Activated B cell treated with CpG ODN at 0.5 μM for 24 hours (primary cell): ENCODE data around the gene CTNNA1. TPM values are rescaled to one million over a fixed set of nuclear protein-coding genes. Genes with fewer than 3 reads are reported as not detected.
"Not testable (repeated sequence)": the region's sequence is repeated elsewhere in the genome, so short reads cannot be mapped to it uniquely, and the experiment has no call there.

ENCODE experiments used
- ATAC-seq: fragments of 200-7000 bp; cut with Tn5 transposase; one replicate; pipeline ENCODE4 v1.10.0; 2021; ENCODE audit warnings: low read depth, mild to moderate bottlenecking, moderate library complexity
- CTCF ChIA-PET: fragments of 350-600 bp; sonication (Branson Sonifier 250); formaldehyde crosslinking; loops from one replicate; lab custom pipeline; 2021; ENCODE audit warnings: antibody characterized with exemption; lab: Charles Lee
- POLR2A ChIA-PET: fragments of 350-600 bp; sonication (Branson Sonifier 250); formaldehyde crosslinking; loops from one replicate; lab custom pipeline; 2021; ENCODE audit warnings: antibody characterized with exemption; lab: Charles Lee
- DNase-seq: peaks from one replicate; pipeline ENCODE4 v3.0.0; 2022
- H3K27ac Mint-ChIP-seq: one replicate; pipeline ENCODE4 v1.8.0; 2020; ENCODE audit warnings: mixed read lengths
- H3K27me3 Mint-ChIP-seq: one replicate; pipeline ENCODE4 v1.8.0; 2021; ENCODE audit warnings: mixed read lengths
- H3K36me3 Mint-ChIP-seq: one replicate; pipeline ENCODE4 v1.8.0; 2021; ENCODE audit warnings: low read depth, mixed read lengths
- H3K4me1 Mint-ChIP-seq: one replicate; pipeline ENCODE4 v1.8.0; 2021; ENCODE audit warnings: mixed read lengths
- H3K4me3 Mint-ChIP-seq: one replicate; pipeline ENCODE4 v1.8.0; 2020; ENCODE audit warnings: mild to moderate bottlenecking, mixed read lengths
- H3K9me3 Mint-ChIP-seq: one replicate; pipeline ENCODE4 v1.8.0; 2020; ENCODE audit warnings: mixed read lengths
- intact Hi-C: fragments of 100-400 bp; cut with micrococcal nuclease; formaldehyde crosslinking; loops from one replicate; pipeline ENCODE4 v1.15.1; 2024
- total RNA-seq: library from RNA; stranded (reverse); gene quantifications from 2 replicates; pipeline ENCODE4 v1.2.3, GENCODE V29; 2022
- TF ChIP-seq, protein P1 (sequence below): fragments of 200-600 bp; IDR thresholded peaks from one replicate; pipeline ENCODE4 v1.8.0; 2022; ENCODE audit warnings: antibody characterized with exemption, mild to moderate bottlenecking

Gene CTNNA1
- total RNA-seq, 1 donor from 2014 or later, result 76.0 TPM

DNA sequence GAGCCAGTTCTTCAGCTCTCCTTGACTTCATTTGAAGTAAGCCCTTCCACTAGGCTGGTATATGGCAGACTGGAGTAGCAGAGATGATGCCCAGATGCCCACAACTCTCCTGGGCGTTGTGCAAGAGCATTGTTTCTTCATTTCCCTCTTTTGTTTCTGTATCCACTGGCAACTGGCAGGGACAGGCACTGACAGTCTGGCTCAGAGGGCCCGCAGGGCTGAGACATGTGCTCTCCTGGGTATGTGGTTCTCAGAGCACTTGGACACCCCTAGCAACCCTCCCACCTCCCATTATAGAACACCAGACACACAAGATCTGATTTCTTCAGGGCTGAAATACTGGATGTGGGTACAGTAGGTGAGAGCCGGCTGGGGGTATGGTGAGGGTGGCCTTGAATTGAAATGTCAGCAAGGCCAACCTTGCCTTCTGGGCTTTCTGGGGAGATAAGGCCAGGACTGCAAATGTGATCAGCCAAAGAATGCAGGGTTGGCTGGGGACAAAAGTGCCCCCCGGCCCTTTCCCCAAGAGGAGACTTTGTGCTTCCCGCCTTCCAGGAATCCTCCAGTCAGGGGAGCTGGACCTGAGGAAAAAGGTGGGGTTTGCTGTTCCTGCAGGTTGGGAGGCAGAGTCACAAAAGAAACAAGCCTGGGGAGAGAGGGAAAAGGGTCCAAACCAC, 28.6 kb upstream of the CTNNA1 start:
- Mint-ChIP-seq H3K4me3 (no peak overlapping the region), H3K27ac (no peak overlapping the region), H3K27me3 (peaks cover 1% of the 10 kb centered on the region), H3K9me3 (no peaks in the 10 kb centered on the region), H3K4me1 (peaks cover 7% of the 10 kb centered on the region), H3K36me3 (no peaks in the 10 kb centered on the region)
- ATAC-seq, result no peak
- ChIA-PET CTCF (no interaction called here), POLR2A (no interaction called here)
- no peak for DNase-seq
- intact Hi-C loops, result no loop called here
- TF ChIP-seq, protein P1, sequence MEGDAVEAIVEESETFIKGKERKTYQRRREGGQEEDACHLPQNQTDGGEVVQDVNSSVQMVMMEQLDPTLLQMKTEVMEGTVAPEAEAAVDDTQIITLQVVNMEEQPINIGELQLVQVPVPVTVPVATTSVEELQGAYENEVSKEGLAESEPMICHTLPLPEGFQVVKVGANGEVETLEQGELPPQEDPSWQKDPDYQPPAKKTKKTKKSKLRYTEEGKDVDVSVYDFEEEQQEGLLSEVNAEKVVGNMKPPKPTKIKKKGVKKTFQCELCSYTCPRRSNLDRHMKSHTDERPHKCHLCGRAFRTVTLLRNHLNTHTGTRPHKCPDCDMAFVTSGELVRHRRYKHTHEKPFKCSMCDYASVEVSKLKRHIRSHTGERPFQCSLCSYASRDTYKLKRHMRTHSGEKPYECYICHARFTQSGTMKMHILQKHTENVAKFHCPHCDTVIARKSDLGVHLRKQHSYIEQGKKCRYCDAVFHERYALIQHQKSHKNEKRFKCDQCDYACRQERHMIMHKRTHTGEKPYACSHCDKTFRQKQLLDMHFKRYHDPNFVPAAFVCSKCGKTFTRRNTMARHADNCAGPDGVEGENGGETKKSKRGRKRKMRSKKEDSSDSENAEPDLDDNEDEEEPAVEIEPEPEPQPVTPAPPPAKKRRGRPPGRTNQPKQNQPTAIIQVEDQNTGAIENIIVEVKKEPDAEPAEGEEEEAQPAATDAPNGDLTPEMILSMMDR, result no peak

DNA sequence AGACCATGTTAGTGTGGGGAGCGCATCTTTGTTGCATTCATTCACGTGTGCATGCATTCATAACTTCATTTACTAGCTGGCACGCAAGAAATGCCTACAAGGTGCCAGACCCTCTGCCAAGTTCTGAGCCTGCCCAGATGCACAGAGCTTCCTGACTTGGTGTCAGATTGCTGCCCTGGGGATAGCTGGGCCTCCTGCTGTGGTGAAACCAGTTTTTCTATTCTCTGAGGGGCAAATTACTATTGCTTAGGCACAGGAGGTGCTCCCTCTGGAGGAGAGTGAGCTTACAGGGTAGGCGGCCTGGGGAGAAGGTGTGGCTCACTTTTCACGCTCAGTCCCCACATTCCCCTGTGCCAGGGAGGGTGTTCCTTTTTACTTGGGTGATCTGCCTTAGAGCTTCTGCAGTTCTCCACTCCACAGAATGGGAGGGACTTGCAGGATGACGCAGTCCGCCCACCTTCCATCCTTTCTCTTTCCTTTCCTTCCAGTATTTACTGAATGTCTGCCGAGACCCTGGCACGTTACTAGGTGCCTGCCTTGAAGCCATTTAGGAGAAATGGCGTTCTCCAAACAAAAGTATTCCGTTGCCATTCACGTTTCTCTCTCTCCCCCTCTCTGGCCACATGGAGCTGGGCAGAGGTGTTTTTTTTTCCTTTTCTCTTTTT, 27.9 kb upstream of the CTNNA1 start:
- ChIA-PET CTCF (no interaction called here), POLR2A (no interaction called here)
- Mint-ChIP-seq H3K4me3 (no peak overlapping the region), H3K4me1 (peaks cover 7% of the 10 kb centered on the region), H3K9me3 (no peaks in the 10 kb centered on the region), H3K27ac (no peak overlapping the region), H3K36me3 (no peaks in the 10 kb centered on the region), H3K27me3 (peaks cover 1% of the 10 kb centered on the region)
- intact Hi-C loops, result no loop called here
- no peak for DNase-seq
- TF ChIP-seq, protein P1, result no peak
- no peak for ATAC-seq

DNA sequence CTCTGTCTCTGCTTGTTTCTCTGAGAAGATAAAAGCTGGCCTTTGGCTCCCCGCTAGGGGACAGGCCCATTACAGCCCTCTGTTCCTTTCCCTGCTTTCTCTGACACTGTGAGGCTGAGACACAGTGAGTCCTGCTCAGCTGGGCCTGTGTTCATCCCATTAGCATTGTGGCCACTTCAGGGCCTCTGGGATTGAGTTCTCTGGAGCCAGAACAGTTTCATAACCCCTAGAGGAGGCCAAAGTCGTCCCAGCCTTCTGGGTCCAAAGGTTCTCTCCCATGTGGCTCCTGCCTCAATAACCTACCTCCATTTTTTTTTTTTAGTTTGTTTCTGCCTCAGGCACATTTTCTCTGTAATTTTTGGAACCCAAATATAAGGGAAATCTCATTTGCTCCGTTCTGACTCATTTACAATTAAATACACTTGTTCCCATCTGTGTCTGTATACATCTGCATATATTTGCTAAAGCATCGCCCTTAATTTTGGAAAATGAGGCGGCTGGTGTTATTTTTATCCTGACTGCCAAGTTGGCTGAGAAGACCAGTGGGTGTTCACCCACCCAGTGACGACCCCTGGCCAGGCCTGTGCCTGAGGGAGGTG, 27.3 kb upstream of the CTNNA1 start:
- POLR2A ChIA-PET, result no interaction called here
- peaks cover 1% of the 10 kb centered on the region for H3K27me3 Mint-ChIP-seq

DNA sequence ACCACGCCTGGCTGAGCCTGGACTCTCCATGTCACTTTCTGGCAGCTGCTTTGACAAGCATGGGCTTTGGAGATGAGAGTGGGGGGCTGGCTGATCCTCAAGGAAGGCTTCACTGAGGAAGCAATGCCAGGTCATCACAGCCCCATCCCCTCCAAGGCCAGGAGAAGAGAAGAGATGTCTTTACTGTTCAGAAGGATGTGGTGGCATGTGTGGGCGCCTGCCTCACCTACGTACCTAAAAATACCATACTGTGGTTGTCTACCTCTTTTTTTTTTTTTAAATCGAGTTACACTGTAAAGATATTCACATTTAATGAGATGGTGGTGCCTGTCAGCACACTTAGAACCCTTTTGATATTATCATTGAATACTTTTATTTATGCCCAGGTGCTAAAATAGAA, 26.4 kb upstream of the CTNNA1 start:
- no peak overlapping the region for H3K4me3 Mint-ChIP-seq
- H3K27me3 Mint-ChIP-seq, result peaks cover 1% of the 10 kb centered on the region
- no peak for DNase-seq
- H3K36me3 Mint-ChIP-seq, result no peaks in the 10 kb centered on the region
- H3K27ac Mint-ChIP-seq, result no peak overlapping the region
- H3K4me1 Mint-ChIP-seq, result peaks cover 7% of the 10 kb centered on the region
- H3K9me3 Mint-ChIP-seq, result no peaks in the 10 kb centered on the region
- intact Hi-C loops, result no loop called here
- CTCF ChIA-PET, result no interaction called here
- TF ChIP-seq, protein P1, result no peak
- ATAC-seq, result no peak
- POLR2A ChIA-PET, result no interaction called here

More for the DNA sequence above, 27.3 kb upstream of the CTNNA1 start:
- CTCF ChIA-PET, result no interaction called here
- H3K4me1 Mint-ChIP-seq, result peaks cover 7% of the 10 kb centered on the region
- no peaks in the 10 kb centered on the region for H3K36me3 Mint-ChIP-seq
- no peak overlapping the region for H3K4me3 Mint-ChIP-seq
- TF ChIP-seq, protein P1, result no peak
- DNase-seq, result no peak
- no peak for ATAC-seq
- intact Hi-C loops, result no loop called here
- H3K9me3 Mint-ChIP-seq, result no peaks in the 10 kb centered on the region
- H3K27ac Mint-ChIP-seq, result no peak overlapping the region

DNA sequence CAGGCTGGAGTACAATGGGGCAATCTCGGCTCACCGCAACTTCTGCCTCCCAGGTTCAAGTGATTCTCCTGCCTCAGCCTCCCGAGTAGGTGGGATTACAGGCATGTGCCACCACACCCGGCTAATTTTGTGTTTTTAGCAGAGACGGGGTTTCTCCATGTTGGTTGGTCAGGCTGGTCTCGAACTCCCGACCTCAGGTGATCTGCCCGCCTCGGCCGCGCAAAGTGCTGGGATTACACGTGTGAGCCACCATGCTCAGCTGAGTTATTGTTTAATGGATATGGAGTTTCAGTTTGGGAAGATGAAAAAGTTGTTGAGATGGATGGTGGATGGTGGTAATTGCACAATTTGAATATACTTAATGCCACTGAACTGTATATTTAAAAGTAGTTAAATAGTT, 22.7 kb upstream of the CTNNA1 start:
- H3K4me1 Mint-ChIP-seq, DNase-seq, H3K36me3 Mint-ChIP-seq, H3K4me3 Mint-ChIP-seq, ATAC-seq, CTCF ChIA-PET, H3K9me3 Mint-ChIP-seq, H3K27ac Mint-ChIP-seq, H3K27me3 Mint-ChIP-seq, intact Hi-C loops, POLR2A ChIA-PET: not testable (repeated sequence)
